SK-N-SH (cell line): Measurements from ENCODE around the gene ABRACL.

Experiments
- CHD2 ChIP-seq: fragments of 150-350 bp; IDR thresholded peaks from 2 replicates; pipeline ENCODE4 v1.6.1; 2018; ENCODE audit warnings: low read length; ENCODE audit not compliant: partially characterized antibody
- GABPA ChIP-seq: IDR thresholded peaks from 2 replicates; pipeline ENCODE4 v1.4.0; 2012; ENCODE audit warnings: low read depth, mild to moderate bottlenecking
- RFX5 ChIP-seq: IDR thresholded peaks from 2 replicates; pipeline ENCODE4 v1.6.1; 2012; ENCODE audit warnings: mild to moderate bottlenecking, improper control_type of control experiment, low read length
- TF ChIP-seq, protein P1 (sequence below): fragments of 200-600 bp; sonication (generic); IDR thresholded peaks from 2 replicates; pipeline ENCODE4 v1.6.1; 2017; ENCODE audit warnings: antibody characterized with exemption, mild to moderate bottlenecking, moderate library complexity
- TF ChIP-seq, protein P2 (sequence below): IDR thresholded peaks from 2 replicates; pipeline ENCODE4; 2012
- TF ChIP-seq, protein P3 (sequence below): IDR thresholded peaks from 2 replicates; pipeline ENCODE4 v1.4.0; 2012; ENCODE audit warnings: low read depth
- TF ChIP-seq, protein P4 (sequence below): IDR thresholded peaks from 2 replicates; pipeline ENCODE4 v1.4.0; 2012; ENCODE audit warnings: low read depth, borderline replicate concordance

DNA sequence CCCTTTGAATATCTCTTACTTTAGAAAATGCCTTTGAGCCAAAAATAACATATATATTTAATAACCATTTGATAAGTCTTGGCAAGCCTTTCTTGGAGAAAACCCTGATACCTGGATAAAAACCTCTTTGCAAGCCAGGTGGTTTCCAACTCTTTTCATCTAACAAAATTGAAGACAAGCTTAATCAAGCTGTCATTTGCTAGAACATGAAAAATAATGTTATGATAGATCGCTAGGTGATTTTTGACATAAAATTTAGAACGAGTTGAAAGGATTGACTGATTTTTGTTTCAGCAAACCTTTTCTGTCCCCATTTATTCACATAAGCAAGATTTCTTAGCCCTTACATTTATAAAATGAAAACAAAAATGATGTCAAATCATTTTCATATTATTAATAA is 44.6 kb downstream of the ABRACL start:
- TF ChIP-seq, protein P1, sequence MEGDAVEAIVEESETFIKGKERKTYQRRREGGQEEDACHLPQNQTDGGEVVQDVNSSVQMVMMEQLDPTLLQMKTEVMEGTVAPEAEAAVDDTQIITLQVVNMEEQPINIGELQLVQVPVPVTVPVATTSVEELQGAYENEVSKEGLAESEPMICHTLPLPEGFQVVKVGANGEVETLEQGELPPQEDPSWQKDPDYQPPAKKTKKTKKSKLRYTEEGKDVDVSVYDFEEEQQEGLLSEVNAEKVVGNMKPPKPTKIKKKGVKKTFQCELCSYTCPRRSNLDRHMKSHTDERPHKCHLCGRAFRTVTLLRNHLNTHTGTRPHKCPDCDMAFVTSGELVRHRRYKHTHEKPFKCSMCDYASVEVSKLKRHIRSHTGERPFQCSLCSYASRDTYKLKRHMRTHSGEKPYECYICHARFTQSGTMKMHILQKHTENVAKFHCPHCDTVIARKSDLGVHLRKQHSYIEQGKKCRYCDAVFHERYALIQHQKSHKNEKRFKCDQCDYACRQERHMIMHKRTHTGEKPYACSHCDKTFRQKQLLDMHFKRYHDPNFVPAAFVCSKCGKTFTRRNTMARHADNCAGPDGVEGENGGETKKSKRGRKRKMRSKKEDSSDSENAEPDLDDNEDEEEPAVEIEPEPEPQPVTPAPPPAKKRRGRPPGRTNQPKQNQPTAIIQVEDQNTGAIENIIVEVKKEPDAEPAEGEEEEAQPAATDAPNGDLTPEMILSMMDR = no peak
- no peak for TF ChIP-seq RFX5
- TF ChIP-seq, protein P2, sequence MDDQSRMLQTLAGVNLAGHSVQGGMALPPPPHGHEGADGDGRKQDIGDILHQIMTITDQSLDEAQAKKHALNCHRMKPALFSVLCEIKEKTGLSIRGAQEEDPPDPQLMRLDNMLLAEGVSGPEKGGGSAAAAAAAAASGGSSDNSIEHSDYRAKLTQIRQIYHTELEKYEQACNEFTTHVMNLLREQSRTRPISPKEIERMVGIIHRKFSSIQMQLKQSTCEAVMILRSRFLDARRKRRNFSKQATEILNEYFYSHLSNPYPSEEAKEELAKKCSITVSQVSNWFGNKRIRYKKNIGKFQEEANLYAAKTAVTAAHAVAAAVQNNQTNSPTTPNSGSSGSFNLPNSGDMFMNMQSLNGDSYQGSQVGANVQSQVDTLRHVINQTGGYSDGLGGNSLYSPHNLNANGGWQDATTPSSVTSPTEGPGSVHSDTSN = no peak
- TF ChIP-seq, protein P3, sequence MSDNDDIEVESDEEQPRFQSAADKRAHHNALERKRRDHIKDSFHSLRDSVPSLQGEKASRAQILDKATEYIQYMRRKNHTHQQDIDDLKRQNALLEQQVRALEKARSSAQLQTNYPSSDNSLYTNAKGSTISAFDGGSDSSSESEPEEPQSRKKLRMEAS = no peak
- no peak for TF ChIP-seq CHD2
- no peak for TF ChIP-seq GABPA
- TF ChIP-seq, protein P4, sequence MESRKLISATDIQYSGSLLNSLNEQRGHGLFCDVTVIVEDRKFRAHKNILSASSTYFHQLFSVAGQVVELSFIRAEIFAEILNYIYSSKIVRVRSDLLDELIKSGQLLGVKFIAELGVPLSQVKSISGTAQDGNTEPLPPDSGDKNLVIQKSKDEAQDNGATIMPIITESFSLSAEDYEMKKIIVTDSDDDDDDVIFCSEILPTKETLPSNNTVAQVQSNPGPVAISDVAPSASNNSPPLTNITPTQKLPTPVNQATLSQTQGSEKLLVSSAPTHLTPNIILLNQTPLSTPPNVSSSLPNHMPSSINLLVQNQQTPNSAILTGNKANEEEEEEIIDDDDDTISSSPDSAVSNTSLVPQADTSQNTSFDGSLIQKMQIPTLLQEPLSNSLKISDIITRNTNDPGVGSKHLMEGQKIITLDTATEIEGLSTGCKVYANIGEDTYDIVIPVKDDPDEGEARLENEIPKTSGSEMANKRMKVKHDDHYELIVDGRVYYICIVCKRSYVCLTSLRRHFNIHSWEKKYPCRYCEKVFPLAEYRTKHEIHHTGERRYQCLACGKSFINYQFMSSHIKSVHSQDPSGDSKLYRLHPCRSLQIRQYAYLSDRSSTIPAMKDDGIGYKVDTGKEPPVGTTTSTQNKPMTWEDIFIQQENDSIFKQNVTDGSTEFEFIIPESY = no peak
